ENCODE results near the gene RPAP3. TPM values are rescaled to one million over a fixed set of nuclear protein-coding genes. Genes with fewer than 3 reads are reported as not detected.

The RPAP3 gene
- total RNA-seq, 2 experiments from 2014 or later, result 21.6 to 53.9 TPM

GRCh38 chr12:47725893-47726292 is 20.1 kb upstream of the RPAP3 start:
- DNase-seq (ENCODE audit: low spot score), result peak; percentile 27

GRCh38 chr12:47725091-47725772 is 19.4 kb upstream of the RPAP3 start, which contains the start of gene ENDOU:
ENDOU (minus strand) TSS chr12:47725490; CDS start chr12:47725413, 77 bp downstream.
- CTCF ChIA-PET (ENCODE audit: unreplicated experiment), result interaction anchor here (0.5 to 1.9 kb wide), 3 partner anchors 16 to 159 kb away, joined by 3 to 13 read pairs (median 3); no protein-coding TSS in a partner anchor
- no peak within 1 kb of the TSS for H3K4me3 ChIP-seq (ENCODE audit: low read depth, low read length, poor library complexity, severe bottlenecking)
- intact Hi-C loops (cut with micrococcal nuclease; ENCODE audit: unreplicated experiment), result no loop called here
- H3K79me2 ChIP-seq (ENCODE audit: insufficient read depth, low read depth, low read length), result no peaks in the 10 kb centered on the region
- peak within 1 kb of the TSS; percentile 21 for H3K4me2 ChIP-seq (ENCODE audit: low read length)
- POLR2A ChIA-PET, result interaction anchor here (0.6 to 3.4 kb wide), 6 partner anchors 9 to 46 kb away, joined by 3 to 20 read pairs (median 4); partner anchors contain the start of gene RPAP3
- no TSS peak for BruUV-seq (replicated peaks)
- H3K4me1 ChIP-seq (ENCODE audit: insufficient read depth, low read length, poor library complexity, severe bottlenecking), result peaks cover 19% of the 10 kb centered on the region
- TF ChIP-seq, protein P1, sequence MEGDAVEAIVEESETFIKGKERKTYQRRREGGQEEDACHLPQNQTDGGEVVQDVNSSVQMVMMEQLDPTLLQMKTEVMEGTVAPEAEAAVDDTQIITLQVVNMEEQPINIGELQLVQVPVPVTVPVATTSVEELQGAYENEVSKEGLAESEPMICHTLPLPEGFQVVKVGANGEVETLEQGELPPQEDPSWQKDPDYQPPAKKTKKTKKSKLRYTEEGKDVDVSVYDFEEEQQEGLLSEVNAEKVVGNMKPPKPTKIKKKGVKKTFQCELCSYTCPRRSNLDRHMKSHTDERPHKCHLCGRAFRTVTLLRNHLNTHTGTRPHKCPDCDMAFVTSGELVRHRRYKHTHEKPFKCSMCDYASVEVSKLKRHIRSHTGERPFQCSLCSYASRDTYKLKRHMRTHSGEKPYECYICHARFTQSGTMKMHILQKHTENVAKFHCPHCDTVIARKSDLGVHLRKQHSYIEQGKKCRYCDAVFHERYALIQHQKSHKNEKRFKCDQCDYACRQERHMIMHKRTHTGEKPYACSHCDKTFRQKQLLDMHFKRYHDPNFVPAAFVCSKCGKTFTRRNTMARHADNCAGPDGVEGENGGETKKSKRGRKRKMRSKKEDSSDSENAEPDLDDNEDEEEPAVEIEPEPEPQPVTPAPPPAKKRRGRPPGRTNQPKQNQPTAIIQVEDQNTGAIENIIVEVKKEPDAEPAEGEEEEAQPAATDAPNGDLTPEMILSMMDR (conservative IDR thresholded peaks at IDR 0.05; ENCODE audit: low read length), result no peak
- no peak for TF ChIP-seq EZH2phosphoT487 (IDR thresholded peaks at IDR 0.05; ENCODE audit: borderline replicate concordance, low read depth, low read length)
- H3K27ac ChIP-seq (ENCODE audit: low read depth, low read length, poor library complexity, severe bottlenecking), result no peak within 1 kb of the TSS
- peak within 1 kb of the TSS; percentile 87 for H2AFZ ChIP-seq (ENCODE audit: low read length)
- DNase-seq (ENCODE audit: low spot score), result no peak
- H4K20me1 ChIP-seq (ENCODE audit: insufficient read depth, low read length), result no peaks in the 10 kb centered on the region
- H3K9me3 ChIP-seq (ENCODE audit: low read length), result no peaks in the 10 kb centered on the region
- H3K36me3 ChIP-seq (ENCODE audit: insufficient read depth, low read length), result no peaks in the 10 kb centered on the region
- no peaks in the 10 kb centered on the region for H3K9me2 ChIP-seq (ENCODE audit: insufficient read depth, low read length)

More at GRCh38 chr12:47725893-47726292, 20.1 kb upstream of the RPAP3 start:
- H3K9me3 ChIP-seq (ENCODE audit: low read length), result no peaks in the 10 kb centered on the region
- no peaks in the 10 kb centered on the region for H3K79me2 ChIP-seq (ENCODE audit: insufficient read depth, low read depth, low read length)
- peak overlapping the region; percentile 21 for H3K4me2 ChIP-seq (ENCODE audit: low read length)
- H3K36me3 ChIP-seq (ENCODE audit: insufficient read depth, low read length), result no peaks in the 10 kb centered on the region
- H3K27ac ChIP-seq (ENCODE audit: low read depth, low read length, poor library complexity, severe bottlenecking), result no peak overlapping the region
- H2AFZ ChIP-seq (ENCODE audit: low read length), result peak overlapping the region; percentile 87
- no peaks in the 10 kb centered on the region for H3K9me2 ChIP-seq (ENCODE audit: insufficient read depth, low read length)
- no peak overlapping the region for H3K4me3 ChIP-seq (ENCODE audit: low read depth, low read length, poor library complexity, severe bottlenecking)
- intact Hi-C loops (cut with micrococcal nuclease; ENCODE audit: unreplicated experiment), result no loop called here
- no peak for TF ChIP-seq EZH2phosphoT487 (IDR thresholded peaks at IDR 0.05; ENCODE audit: borderline replicate concordance, low read depth, low read length)
- TF ChIP-seq, protein P1 (conservative IDR thresholded peaks at IDR 0.05; ENCODE audit: low read length), result no peak
- POLR2A ChIA-PET, result interaction anchor here (0.8 to 3.4 kb wide), 4 partner anchors 10 to 20 kb away, joined by 3 to 20 read pairs (median 4); partner anchors contain the start of gene RPAP3
- BruUV-seq (replicated peaks), result no TSS peak
- H4K20me1 ChIP-seq (ENCODE audit: insufficient read depth, low read length), result no peaks in the 10 kb centered on the region
- H3K4me1 ChIP-seq (ENCODE audit: insufficient read depth, low read length, poor library complexity, severe bottlenecking), result peaks cover 19% of the 10 kb centered on the region
- CTCF ChIA-PET (ENCODE audit: unreplicated experiment), result interaction anchor here (0.5 to 1.9 kb wide), 2 partner anchors 15 to 121 kb away, joined by 3 to 13 read pairs; no protein-coding TSS in a partner anchor
